NCI-H1930 (cell line): ENCODE results near the gene FRMPD4.

Experiments
- DNase-seq, 2 experiments: peaks; one replicate each; lab custom pipeline; 2025; lab: John Stamatoyannopoulos, UW

The FRMPD4 gene

GRCh38 chrX:12767856-12768255 is 629.6 kb downstream of the FRMPD4 start:
- DNase-seq = no peak

- no peak for DNase-seq
Measured at GRCh38 chrX:12768491-12768890, 630.2 kb downstream of the FRMPD4 start.

- no peak for DNase-seq
Measured at GRCh38 chrX:12770440-12770839, 632.2 kb downstream of the FRMPD4 start.

GRCh38 chrX:12771445-12772069 is 633.3 kb downstream of the FRMPD4 start:
- DNase-seq = no peak
